Measurements from ENCODE around the gene TRIM9. TPM values are rescaled to one million over a fixed set of nuclear protein-coding genes. Genes with fewer than 3 reads are reported as not detected.

The TRIM9 gene
- total RNA-seq, 1 experiment from 2014 or later: 2.6 TPM

- no peaks in the 10 kb centered on the region for H3F3A ChIP-seq (ENCODE audit: low read length, unreplicated experiment)
- intact Hi-C loops (cut with micrococcal nuclease): loop anchor here (5.0 kb wide), 2 partner anchors 40 to 60 kb away; no protein-coding TSS in a partner anchor
- peaks cover 6% of the 10 kb centered on the region; the same call in 1 of the 2 replicates for H3K27me3 ChIP-seq (ENCODE audit: low read length)
- CTCF ChIA-PET: interaction anchor here (0.5 kb wide), 1 partner anchor 23 kb away, joined by 3 read pairs; no protein-coding TSS in a partner anchor
- H2AFZ ChIP-seq (ENCODE audit: low read length): no peak overlapping the region
- H3K9ac ChIP-seq (ENCODE audit: low read length): no peak overlapping the region
- no peak overlapping the region for H3K4me3 ChIP-seq (ENCODE audit: low read length)
- no peak overlapping the region for H3K27ac ChIP-seq (ENCODE audit: low read length)
- no peaks in the 10 kb centered on the region for H3K36me3 ChIP-seq (ENCODE audit: low read depth, low read length)
- DNase-seq (no peak), ATAC-seq (no peak)
- BruUV-seq (replicated peaks): no TSS peak
- H3K4me1 ChIP-seq (ENCODE audit: insufficient read depth, low read length): peaks cover 12% of the 10 kb centered on the region; the same call in 1 of the 2 replicates
- no peaks in the 10 kb centered on the region for H3K79me2 ChIP-seq (ENCODE audit: low read length)
- no peaks in the 10 kb centered on the region for H3K9me2 ChIP-seq (replicated peaks; ENCODE audit: low read length)
- H3K4me2 ChIP-seq (ENCODE audit: low read length): no peak overlapping the region
- no peak for TF ChIP-seq CTCF (conservative IDR thresholded peaks at IDR 0.05; ENCODE audit: low read depth, low read length)
- no peak for TF ChIP-seq EZH2phosphoT487 (IDR thresholded peaks at IDR 0.05; ENCODE audit: borderline replicate concordance, low read length)
- no peak for TF ChIP-seq EZH2 (IDR thresholded peaks at IDR 0.05; ENCODE audit: low read length, unreplicated experiment)
- POLR2A ChIA-PET (ENCODE audit: unreplicated experiment): interaction anchor here (0.7 kb wide), 1 partner anchor 16 kb away, joined by 3 read pairs; no protein-coding TSS in a partner anchor
- no peaks in the 10 kb centered on the region for H3K9me3 ChIP-seq (ENCODE audit: low read length)
- H4K20me1 ChIP-seq (ENCODE audit: low read length): no peaks in the 10 kb centered on the region
These were observed 2.0 kb upstream of the TRIM9 start for GRCh38 chr14:51096870-51097269.

DNA sequence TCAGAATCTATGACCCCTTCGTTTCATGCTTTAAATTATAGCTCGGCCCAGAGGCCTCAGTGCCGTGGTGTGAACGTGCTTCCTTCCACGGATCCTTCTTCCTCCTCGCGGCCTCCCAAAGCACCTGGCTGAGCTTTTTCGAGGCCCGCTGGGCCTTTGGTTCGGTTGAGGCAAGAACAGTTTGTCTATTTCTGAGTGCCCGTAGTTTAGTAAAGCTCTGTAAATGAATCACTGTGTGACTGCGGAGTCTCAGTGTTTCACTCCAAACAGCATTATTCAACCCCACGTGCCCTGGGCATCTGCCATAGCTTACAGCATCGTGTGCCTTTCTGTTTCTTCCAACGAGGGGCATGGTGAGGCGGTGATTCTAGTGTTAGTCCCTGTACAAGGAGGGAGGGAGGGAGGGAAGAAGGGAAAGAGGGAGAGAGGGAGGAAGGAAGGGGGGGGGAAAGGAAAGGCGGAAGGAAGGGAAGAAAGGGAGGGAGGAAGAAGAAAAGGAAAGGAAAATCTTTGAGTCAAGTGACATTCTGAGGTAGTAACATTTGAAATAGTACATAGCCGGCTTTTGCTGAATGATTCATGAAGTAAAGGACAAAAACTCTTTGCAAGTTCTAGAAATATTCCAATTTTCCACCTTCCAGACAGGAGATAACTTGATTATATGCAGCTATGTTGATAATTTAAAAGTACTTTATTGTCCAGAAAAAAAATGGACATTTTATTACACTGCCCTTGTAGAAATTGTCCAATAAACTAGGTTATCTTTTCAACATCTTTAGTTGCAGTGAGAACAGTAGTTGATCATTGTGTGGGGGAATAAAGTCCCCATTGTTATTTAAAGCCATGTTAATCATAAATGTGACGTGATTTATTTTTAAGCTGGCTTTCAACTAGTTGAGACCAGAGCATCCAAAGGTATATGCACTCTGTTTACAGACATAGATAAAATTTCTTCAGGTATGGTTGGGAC, 1.2 kb upstream of the TRIM9 start:
- Histone ChIP-seq H3K9ac (ENCODE audit: low read length) (peak overlapping the region; percentile 50), H3K4me3 (ENCODE audit: low read length) (peak overlapping the region; percentile 66), H4K20me1 (ENCODE audit: low read length) (no peaks in the 10 kb centered on the region), H3K79me2 (ENCODE audit: low read length) (no peaks in the 10 kb centered on the region), H2AFZ (ENCODE audit: low read length) (peak overlapping the region; percentile 78), H3K9me3 (ENCODE audit: low read length) (no peaks in the 10 kb centered on the region), H3K36me3 (ENCODE audit: low read depth, low read length) (no peaks in the 10 kb centered on the region), H3K4me1 (ENCODE audit: insufficient read depth, low read length) (peaks cover 12% of the 10 kb centered on the region; the same call in 1 of the 2 replicates), H3K27me3 (ENCODE audit: low read length) (peaks cover 6% of the 10 kb centered on the region; the same call in 1 of the 2 replicates), H3F3A (ENCODE audit: low read length, unreplicated experiment) (no peaks in the 10 kb centered on the region), H3K4me2 (ENCODE audit: low read length) (peak overlapping the region; percentile 83), H3K9me2 (replicated peaks; ENCODE audit: low read length) (no peaks in the 10 kb centered on the region), H3K27ac (ENCODE audit: low read length) (peak overlapping the region; percentile 45)
- POLR2A ChIA-PET (ENCODE audit: unreplicated experiment): interaction anchor here (0.6 to 1.3 kb wide), 3 partner anchors 82 to 141 kb away, joined by 3 read pairs; no protein-coding TSS in a partner anchor
- CTCF ChIA-PET: interaction anchor here (0.5 to 1.5 kb wide), 3 partner anchors 19 to 96 kb away, joined by 3 read pairs; no protein-coding TSS in a partner anchor
- DNase-seq (no peak), ATAC-seq (no peak)
- intact Hi-C loops (cut with micrococcal nuclease): loop anchor here (1.0 to 5.0 kb wide), 8 partner anchors 41 to 151 kb away; partner anchors contain the start of gene PYGL
- no TSS peak for BruUV-seq (replicated peaks)
- TF ChIP-seq EZH2 (IDR thresholded peaks at IDR 0.05; ENCODE audit: low read length, unreplicated experiment): no peak

DNA sequence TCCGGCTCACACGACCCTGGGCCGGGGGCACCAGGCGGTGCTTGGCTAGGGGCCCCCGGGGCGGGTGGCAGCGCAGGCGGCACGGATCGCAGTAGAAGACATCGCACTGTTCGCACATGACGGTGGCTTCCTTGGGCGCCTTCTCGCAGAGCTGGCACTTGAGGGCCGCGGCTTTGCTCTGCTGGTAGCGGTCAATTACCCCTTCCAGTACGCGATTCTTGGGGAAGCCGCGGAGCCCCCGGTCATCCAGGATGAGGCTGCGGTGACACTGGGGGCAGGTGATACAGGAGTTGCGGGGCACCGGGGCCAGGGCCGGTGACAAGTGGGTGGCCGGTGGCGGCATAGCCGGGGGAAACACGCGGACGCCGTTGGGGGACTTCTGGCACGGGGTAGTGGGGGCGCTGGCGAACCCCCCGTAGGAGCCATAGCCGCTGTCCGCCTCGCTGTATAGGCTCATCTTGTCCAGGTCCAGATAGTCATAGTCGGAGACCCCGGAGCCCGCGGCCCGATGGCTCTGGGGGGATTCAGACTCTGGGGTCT, 553 bp downstream of the TRIM9 start:
- no peaks in the 10 kb centered on the region for H3K27me3 ChIP-seq (ENCODE audit: low read length)
- H4K20me1 ChIP-seq (ENCODE audit: low read length): no peaks in the 10 kb centered on the region
- no peaks in the 10 kb centered on the region for H3K9me3 ChIP-seq (ENCODE audit: low read length)
- no peaks in the 10 kb centered on the region for H3K9me2 ChIP-seq (replicated peaks; ENCODE audit: low read length)
- peak overlapping the region; percentile 67 for H2AFZ ChIP-seq (ENCODE audit: low read length)
- ChIA-PET CTCF (interaction anchor here (1.1 to 1.5 kb wide), 3 partner anchors 95 to 139 kb away, joined by 3 to 10 read pairs (median 4); no protein-coding TSS in a partner anchor), POLR2A (ENCODE audit: unreplicated experiment) (interaction anchor here (1.1 kb wide), 1 partner anchor 80 kb away, joined by 3 read pairs; no protein-coding TSS in a partner anchor)
- no peak overlapping the region for H3K27ac ChIP-seq (ENCODE audit: low read length)
- H3K36me3 ChIP-seq (ENCODE audit: low read depth, low read length): no peaks in the 10 kb centered on the region
- ATAC-seq (no peak), DNase-seq (no peak)
- H3K79me2 ChIP-seq (ENCODE audit: low read length): no peaks in the 10 kb centered on the region
- no peak overlapping the region for H3K9ac ChIP-seq (ENCODE audit: low read length)
- H3K4me1 ChIP-seq (ENCODE audit: insufficient read depth, low read length): peaks cover 12% of the 10 kb centered on the region; the same call in 1 of the 2 replicates
- no peaks in the 10 kb centered on the region for H3F3A ChIP-seq (ENCODE audit: low read length, unreplicated experiment)
- peak overlapping the region; percentile 66 for H3K4me3 ChIP-seq (ENCODE audit: low read length)
- intact Hi-C loops (cut with micrococcal nuclease): loop anchor here (2.0 kb wide), 4 partner anchors 90 to 150 kb away; partner anchors contain the start of gene PYGL
- BruUV-seq (replicated peaks): TSS peak; percentile 17
- peak overlapping the region; percentile 83 for H3K4me2 ChIP-seq (ENCODE audit: low read length)
- TF ChIP-seq EZH2phosphoT487 (IDR thresholded peaks at IDR 0.05; ENCODE audit: borderline replicate concordance, low read length) (no peak), EZH2 (IDR thresholded peaks at IDR 0.05; ENCODE audit: low read length, unreplicated experiment) (no peak), CTCF (conservative IDR thresholded peaks at IDR 0.05; ENCODE audit: low read depth, low read length) (no peak)
